Esophagus muscularis mucosa (tissue), 4 donors: ENCODE results near the gene EEF1E1. TPM values are rescaled to one million over a fixed set of nuclear protein-coding genes. Genes with fewer than 3 reads are reported as not detected.

Experiments
- DNase-seq: peaks from one replicate; pipeline ENCODE4 v3.0.0-alpha.2; 2017; ENCODE audit errors: extremely low spot score
- H3K27ac ChIP-seq, 4 donors: fragments of 200-600 bp; sonication (generic); replicated peaks in 1 of 4; 1 replicate in 3 of 4; 2 replicates in 1 of 4; pipeline ENCODE4 v1.5.1; 2016 to 2019; ENCODE audit warnings: mild to moderate bottlenecking in 1 of 4
- H3K27me3 ChIP-seq, 4 donors: fragments of 200-600 bp; sonication (generic); one replicate each; pipeline versions ENCODE4 v1.5.1 to v1.6.0; 2016 to 2019
- H3K36me3 ChIP-seq, 4 donors: fragments of 200-600 bp; sonication (generic); one replicate each; pipeline ENCODE4 v1.5.1; 2016 to 2019
- H3K4me1 ChIP-seq, 4 donors: fragments of 200-600 bp; sonication (generic); one replicate each; pipeline ENCODE4 v1.5.1; 2016 to 2019
- H3K4me3 ChIP-seq, 4 donors: fragments of 200-600 bp; sonication (generic); 1 replicate in 2 of 4; 2 replicates in 2 of 4; pipeline ENCODE4 v1.5.1; 2016 to 2019; ENCODE audit warnings: mild to moderate bottlenecking in 4 of 4, moderate library complexity in 1 of 4
- H3K9me3 ChIP-seq, 4 donors: fragments of 200-600 bp; sonication (generic); 1 replicate in 3 of 4; 2 replicates in 1 of 4; pipeline ENCODE4 v1.5.1; 2016 to 2019
- CTCF ChIP-seq, 3 experiments: fragments of 200-600 bp in 2 of 3; fragments of 450-650 bp in 1 of 3; sonication (generic) in 2 of 3; IDR thresholded peaks; one replicate each; pipeline ENCODE4 v1.5.1; 2017 to 2019; ENCODE audit warnings: antibody characterized with exemption in 3 of 3, mild to moderate bottlenecking in 2 of 3, moderate library complexity in 1 of 3
- EP300 ChIP-seq: sonication (generic); formaldehyde crosslinking; IDR thresholded peaks from one replicate; pipeline ENCODE4 v1.6.1; 2017; ENCODE audit warnings: antibody characterized with exemption
- POLR2A ChIP-seq: fragments of 450-650 bp; IDR thresholded peaks from one replicate; pipeline ENCODE4 v1.6.1; 2017; ENCODE audit warnings: antibody characterized with exemption, moderate library complexity, mild to moderate bottlenecking, low read depth
- POLR2AphosphoS5 ChIP-seq, 2 donors: sonication (generic); formaldehyde crosslinking; IDR thresholded peaks; one replicate each; pipeline ENCODE4 v1.6.1; 2017; ENCODE audit warnings: antibody characterized with exemption in 2 of 2
- WGBS: methylation state at CpG from one replicate; pipeline ENCODE4 v1.1.5; 2018; 5-methylcytosine and 5-hydroxymethylcytosine counted together
- intact Hi-C: fragments of 100-400 bp; cut with DNase I; formaldehyde crosslinking; loops from one replicate; pipeline ENCODE4 v1.15.1; 2023
- total RNA-seq, 4 donors: library from RNA; depleted of rRNA; stranded (reverse); fragments of >200 nt; gene quantifications; one replicate each; pipeline versions ENCODE4 v1.1.0 to v1.2.1, GENCODE V29; 2016

The EEF1E1 gene
- total RNA-seq, 4 donors from 2014 or later = 25.2 to 45.2 (median 37.1) TPM

DNA sequence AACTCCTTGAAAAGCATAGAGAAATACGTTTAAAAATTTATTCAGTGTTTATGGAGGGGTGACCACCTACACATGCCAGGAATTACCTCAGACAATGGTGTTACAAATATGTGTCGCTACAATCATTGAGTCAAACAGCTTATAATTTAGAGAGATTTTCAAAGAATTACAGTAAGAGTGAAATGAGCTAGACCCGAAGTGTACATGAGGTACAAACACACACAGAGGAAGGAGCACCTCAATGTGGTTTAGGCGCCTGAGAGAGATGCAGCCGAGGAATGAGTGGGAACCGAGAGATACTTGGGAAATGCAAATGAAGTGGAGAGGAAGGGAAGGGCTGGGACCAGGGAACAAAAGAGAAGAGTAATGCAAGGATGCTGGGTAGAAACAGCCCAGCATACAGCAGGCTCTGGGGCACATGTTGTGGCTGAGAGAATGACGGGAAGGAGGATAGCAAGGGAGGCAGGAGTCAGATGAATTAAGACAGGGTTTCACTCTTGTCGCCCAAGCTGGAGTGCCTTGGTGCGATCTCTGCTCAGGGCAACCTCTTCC is 15.5 kb downstream of the EEF1E1 start:
- no peaks in the 10 kb centered on the region for H3K9me3 ChIP-seq
- 92% methylated on average over 9 of the region's 9 CpGs for WGBS
- no peak overlapping the region for H3K27ac ChIP-seq

DNA sequence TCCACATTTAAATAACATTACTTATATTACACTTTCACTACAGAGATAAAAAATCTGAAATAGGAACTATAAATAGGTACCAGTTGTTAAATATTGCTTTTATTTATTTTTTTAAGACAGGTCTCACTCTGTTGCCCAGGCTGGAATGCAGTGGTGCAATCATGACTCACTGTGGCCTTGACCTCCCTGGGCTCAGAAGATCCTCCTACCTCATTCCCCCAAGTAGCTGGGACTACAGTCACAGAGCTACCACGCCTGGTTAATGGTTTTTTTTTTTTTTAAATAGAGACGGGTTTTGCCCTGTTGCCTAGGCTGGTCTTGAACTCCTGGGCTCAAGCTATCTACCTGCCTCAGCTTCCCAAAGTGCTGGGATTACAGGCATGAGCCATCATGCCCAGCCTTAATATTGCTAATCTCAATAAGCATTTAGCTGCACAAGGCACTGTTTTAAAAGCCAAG is 17.3 kb downstream of the EEF1E1 start:
- no peak for DNase-seq
- Histone ChIP-seq H3K4me3 (no peak overlapping the region), H3K27me3 (no peaks in the 10 kb centered on the region), H3K36me3 (peaks cover 0 to 39% (median 29%) of the 10 kb centered on the region in 4 donors), H3K27ac (no peak overlapping the region), H3K9me3 (no peaks in the 10 kb centered on the region), H3K4me1 (peaks cover 3 to 27% (median 11%) of the 10 kb centered on the region in 4 donors)
- intact Hi-C loops = no loop called here
- 25% methylated on average over 2 of the region's 2 CpGs for WGBS
- TF ChIP-seq POLR2AphosphoS5 (IDR thresholded peaks at IDR 0.05) (peak in 1 of 2 donors; percentile 13), EP300 (no peak), CTCF (IDR thresholded peaks at IDR 0.05) (no peak), POLR2A (no peak)

More for the DNA sequence above, 15.5 kb downstream of the EEF1E1 start:
- intact Hi-C loops = no loop called here
- DNase-seq = no peak
- TF ChIP-seq POLR2AphosphoS5 (IDR thresholded peaks at IDR 0.05) (no peak), CTCF (IDR thresholded peaks at IDR 0.05) (no peak), EP300 (no peak), POLR2A (no peak)
- H3K4me3 ChIP-seq = no peak overlapping the region
- H3K36me3 ChIP-seq = peaks cover 0 to 56% (median 35%) of the 10 kb centered on the region in 4 donors
- peaks cover 3 to 27% (median 13%) of the 10 kb centered on the region in 4 donors for H3K4me1 ChIP-seq
- H3K27me3 ChIP-seq = no peaks in the 10 kb centered on the region

DNA sequence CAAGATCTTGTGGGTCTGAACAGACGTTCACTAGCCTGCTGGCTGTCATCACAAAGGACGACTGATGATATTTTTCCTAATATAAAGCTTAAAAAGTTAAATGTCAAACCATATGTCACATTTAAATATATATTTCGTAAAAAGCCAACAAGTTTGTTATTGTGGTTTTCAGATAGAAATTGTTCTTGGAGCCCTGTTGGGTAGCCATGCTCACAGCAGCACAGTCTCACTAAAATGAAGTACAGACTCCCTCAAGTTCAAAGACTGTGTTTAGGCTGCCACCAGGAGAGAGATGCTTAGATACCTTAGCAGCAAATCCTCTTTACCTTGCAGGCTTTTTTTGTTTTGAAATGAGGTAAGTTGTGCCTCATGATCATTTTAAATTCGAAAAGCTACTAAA is 17.8 kb downstream of the EEF1E1 start:
- Histone ChIP-seq H3K27me3 (no peaks in the 10 kb centered on the region), H3K27ac (no peak overlapping the region)
- WGBS = 67% methylated on average over 4 of the region's 4 CpGs

DNA sequence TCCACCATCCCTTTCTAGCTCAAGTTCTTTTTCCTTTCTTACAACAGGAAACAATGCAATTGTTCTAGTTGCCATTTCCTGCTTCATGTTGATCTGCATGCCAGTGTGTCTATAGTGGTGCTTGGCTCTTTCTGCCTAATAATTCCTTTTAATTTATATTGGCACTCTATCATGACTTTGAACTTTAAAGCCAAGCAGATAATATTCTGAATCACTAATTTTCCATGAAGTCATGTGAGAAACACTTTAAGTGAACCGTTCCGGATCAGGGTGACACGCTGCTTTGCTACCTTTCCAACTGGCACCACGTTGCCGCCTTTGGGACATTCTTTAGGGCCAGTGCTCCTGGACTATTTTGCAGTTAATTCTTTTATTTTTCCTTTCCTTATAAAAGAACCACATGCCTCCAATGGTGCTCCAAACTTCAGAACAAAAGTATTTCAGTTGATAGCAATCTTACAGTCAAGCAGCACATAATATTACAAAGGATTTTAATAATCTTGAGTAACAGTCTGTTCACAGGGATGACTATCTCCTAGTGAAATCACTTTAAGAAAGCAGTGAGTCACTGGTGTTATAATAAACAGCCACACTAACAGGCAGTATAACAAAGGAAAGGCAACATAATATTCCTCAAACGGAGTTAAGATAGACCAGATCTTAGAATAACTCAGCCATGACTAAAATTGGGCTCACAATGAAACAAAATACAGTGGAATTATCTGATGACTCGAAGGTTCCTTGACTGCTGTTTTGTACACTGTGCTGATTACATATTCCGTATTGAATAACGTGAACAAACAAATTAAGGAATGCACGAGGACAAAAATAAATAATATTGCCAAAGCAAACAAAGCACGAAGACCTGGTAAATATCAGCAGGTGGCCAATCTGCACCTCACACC is 19.1 kb downstream of the EEF1E1 start:
- no peaks in the 10 kb centered on the region for H3K9me3 ChIP-seq
- WGBS = 67% methylated on average over 11 of the region's 11 CpGs
- peaks cover 3 to 27% (median 11%) of the 10 kb centered on the region in 4 donors for H3K4me1 ChIP-seq
- no peak for TF ChIP-seq POLR2AphosphoS5 (IDR thresholded peaks at IDR 0.05)
- no peak for TF ChIP-seq POLR2A
- TF ChIP-seq CTCF (IDR thresholded peaks at IDR 0.05) = no peak
- no peak for TF ChIP-seq EP300
- H3K27ac ChIP-seq = peak overlapping the region in 1 of 4 donors; percentile 6
- H3K36me3 ChIP-seq = peaks cover 0 to 21% (median 13%) of the 10 kb centered on the region in 4 donors
- no peaks in the 10 kb centered on the region for H3K27me3 ChIP-seq
- intact Hi-C loops = no loop called here
- H3K4me3 ChIP-seq = no peak overlapping the region
- no peak for DNase-seq

More for the DNA sequence above, 17.8 kb downstream of the EEF1E1 start:
- Histone ChIP-seq H3K36me3 (peaks cover 0 to 34% (median 25%) of the 10 kb centered on the region in 4 donors), H3K4me3 (no peak overlapping the region), H3K9me3 (no peaks in the 10 kb centered on the region), H3K4me1 (peaks cover 3 to 27% (median 11%) of the 10 kb centered on the region in 4 donors)
- TF ChIP-seq EP300 (no peak), POLR2A (no peak), POLR2AphosphoS5 (IDR thresholded peaks at IDR 0.05) (no peak), CTCF (IDR thresholded peaks at IDR 0.05) (no peak)
- intact Hi-C loops = no loop called here
- no peak for DNase-seq
